Dermis blood vessel endothelial cell (primary cell): Measurements from ENCODE around the gene PKHD1. TPM values are rescaled to one million over a fixed set of nuclear protein-coding genes. Genes with fewer than 3 reads are reported as not detected.

Experiments
- DNase-seq: peaks from one replicate; pipeline ENCODE4 v3.0.0; 2010
- total RNA-seq: library from RNA; depleted of rRNA; stranded (reverse); fragments of >200 nt; gene quantifications from 2 replicates; pipeline ENCODE4 v1.2.3, GENCODE V29; 2014

PKHD1 gene
- total RNA-seq, 1 donor from 2014 or later, result 0.17 TPM

GRCh38 chr6:52102405-52102804 lies 15.0 kb upstream of the PKHD1 start:
- DNase-seq, result no peak

- DNase-seq, result peak; percentile 19
Observed at GRCh38 chr6:52098721-52099120, 11.3 kb upstream of the PKHD1 start.

- no peak for DNase-seq
Observed at GRCh38 chr6:52089758-52090348, 2.4 kb upstream of the PKHD1 start.

- no peak for DNase-seq
Observed at GRCh38 chr6:52086741-52087140, 672 bp downstream of the PKHD1 start.

- no peak for DNase-seq
Observed at GRCh38 chr6:52081237-52081636, 6.2 kb downstream of the PKHD1 start.

- no peak for DNase-seq
Observed at GRCh38 chr6:52077961-52078625, 9.3 kb downstream of the PKHD1 start.

GRCh38 chr6:52077180-52077884 lies 10.1 kb downstream of the PKHD1 start:
- DNase-seq, result no peak

GRCh38 chr6:52076791-52077179 lies 10.6 kb downstream of the PKHD1 start:
- DNase-seq, result no peak

- DNase-seq, result no peak
Observed at GRCh38 chr6:52074716-52075115, 12.7 kb downstream of the PKHD1 start.

- DNase-seq, result no peak
Observed at GRCh38 chr6:52074155-52074554, 13.3 kb downstream of the PKHD1 start.

- DNase-seq, result no peak
Observed at GRCh38 chr6:52065621-52066020, 21.8 kb downstream of the PKHD1 start.

GRCh38 chr6:52063584-52064344 lies 23.6 kb downstream of the PKHD1 start:
- peak; percentile 50 for DNase-seq

- DNase-seq, result no peak
Observed at GRCh38 chr6:52061481-52061880, 25.9 kb downstream of the PKHD1 start.

- DNase-seq, result no peak
Observed at GRCh38 chr6:52059821-52060220, 27.6 kb downstream of the PKHD1 start.

GRCh38 chr6:52055451-52055850 lies 32.0 kb downstream of the PKHD1 start:
- no peak for DNase-seq

- DNase-seq, result no peak
Observed at GRCh38 chr6:52053038-52053695, 34.2 kb downstream of the PKHD1 start.

- DNase-seq, result no peak
Observed at GRCh38 chr6:52050051-52050405, 37.4 kb downstream of the PKHD1 start.

GRCh38 chr6:52049252-52050050 lies 38.0 kb downstream of the PKHD1 start:
- peak; percentile 63 for DNase-seq

GRCh38 chr6:52046456-52046855 lies 41.0 kb downstream of the PKHD1 start:
- DNase-seq, result no peak

- DNase-seq, result no peak
Observed at GRCh38 chr6:52045481-52045880, 41.9 kb downstream of the PKHD1 start.

GRCh38 chr6:52045033-52045432 lies 42.4 kb downstream of the PKHD1 start:
- no peak for DNase-seq
